ENCODE results near the gene THSD7B. TPM values are rescaled to one million over a fixed set of nuclear protein-coding genes. Genes with fewer than 3 reads are reported as not detected.

The THSD7B gene
- total RNA-seq, 6 donors from 2014 or later, result 0.47 TPM; not detected in 5

GRCh38 chr2:137208431-137208891, 443.1 kb downstream of the THSD7B start:
- TF ChIP-seq POLR2AphosphoS5 (IDR thresholded peaks at IDR 0.05), result no peak
- no peak for TF ChIP-seq CTCF (IDR thresholded peaks at IDR 0.05)
- TF ChIP-seq EP300 (IDR thresholded peaks at IDR 0.05), result no peak
- TF ChIP-seq POLR2A (IDR thresholded peaks at IDR 0.05), result no peak
- ATAC-seq (ENCODE audit: low FRiP score in 2 of 2) (peak in 1 of 2 donors; percentile 24), DNase-seq (no peak)
- WGBS, 2 donors, result 72 to 78% methylated on average over 2 of the region's 2 CpGs
- Histone ChIP-seq H3K4me1 (no peaks in the 10 kb centered on the region), H3K27ac (no peak overlapping the region), H3K36me3 (no peaks in the 10 kb centered on the region), H3K9me3 (no peaks in the 10 kb centered on the region), H3K4me3 (no peak overlapping the region), H3K27me3 (no peaks in the 10 kb centered on the region)

GRCh38 chr2:137210039-137210438, 444.7 kb downstream of the THSD7B start:
- DNase-seq (no peak), ATAC-seq (ENCODE audit: low FRiP score in 2 of 2) (no peak)
- Histone ChIP-seq H3K36me3 (no peaks in the 10 kb centered on the region), H3K9me3 (no peaks in the 10 kb centered on the region), H3K4me1 (no peaks in the 10 kb centered on the region), H3K4me3 (no peak overlapping the region), H3K27me3 (no peaks in the 10 kb centered on the region), H3K27ac (no peak overlapping the region)
- TF ChIP-seq POLR2A (IDR thresholded peaks at IDR 0.05), result no peak

- 88 to 100% methylated on average over 1 of the region's 1 CpG for WGBS, 2 donors
- Histone ChIP-seq H3K4me1 (no peaks in the 10 kb centered on the region), H3K4me3 (no peak overlapping the region), H3K27me3 (no peaks in the 10 kb centered on the region), H3K9me3 (no peaks in the 10 kb centered on the region), H3K27ac (no peak overlapping the region), H3K36me3 (no peaks in the 10 kb centered on the region)
- TF ChIP-seq CTCF (IDR thresholded peaks at IDR 0.05) (no peak), EP300 (IDR thresholded peaks at IDR 0.05) (no peak), POLR2A (IDR thresholded peaks at IDR 0.05) (no peak)
- DNase-seq (no peak), ATAC-seq (ENCODE audit: low FRiP score in 2 of 2) (no peak)
These were observed 446.4 kb downstream of the THSD7B start for GRCh38 chr2:137211761-137212160.

- Histone ChIP-seq H3K9me3 (no peaks in the 10 kb centered on the region), H3K27ac (no peak overlapping the region), H3K27me3 (no peaks in the 10 kb centered on the region), H3K36me3 (no peaks in the 10 kb centered on the region), H3K4me3 (no peak overlapping the region), H3K4me1 (no peaks in the 10 kb centered on the region)
- ATAC-seq (ENCODE audit: low FRiP score in 2 of 2) (no peak), DNase-seq (no peak)
- 69 to 78% methylated on average over 1 of the region's 1 CpG for WGBS, 2 donors
- no peak for TF ChIP-seq EP300 (IDR thresholded peaks at IDR 0.05)
- no peak for TF ChIP-seq CTCF (IDR thresholded peaks at IDR 0.05)
- no peak for TF ChIP-seq POLR2AphosphoS5 (IDR thresholded peaks at IDR 0.05)
- TF ChIP-seq POLR2A (IDR thresholded peaks at IDR 0.05), result no peak
These were observed 455.2 kb downstream of the THSD7B start for GRCh38 chr2:137220438-137220993.

GRCh38 chr2:137221797-137222492, 456.6 kb downstream of the THSD7B start:
- Histone ChIP-seq H3K27me3 (no peaks in the 10 kb centered on the region), H3K4me3 (no peak overlapping the region), H3K36me3 (no peaks in the 10 kb centered on the region), H3K9me3 (no peaks in the 10 kb centered on the region), H3K4me1 (no peaks in the 10 kb centered on the region), H3K27ac (no peak overlapping the region)
- ATAC-seq (ENCODE audit: low FRiP score in 2 of 2), result no peak
- TF ChIP-seq POLR2A (IDR thresholded peaks at IDR 0.05), result no peak
- TF ChIP-seq EP300 (IDR thresholded peaks at IDR 0.05), result no peak
- TF ChIP-seq POLR2AphosphoS5 (IDR thresholded peaks at IDR 0.05), result no peak
- no peak for TF ChIP-seq CTCF (IDR thresholded peaks at IDR 0.05)
- WGBS, 2 donors, result 74 to 75% methylated on average over 2 of the region's 2 CpGs
- DNase-seq, result no peak

All from upper lobe of left lung (tissue), 6 donors.